ENCODE data around the gene HSPH1.

Gene HSPH1

DNA sequence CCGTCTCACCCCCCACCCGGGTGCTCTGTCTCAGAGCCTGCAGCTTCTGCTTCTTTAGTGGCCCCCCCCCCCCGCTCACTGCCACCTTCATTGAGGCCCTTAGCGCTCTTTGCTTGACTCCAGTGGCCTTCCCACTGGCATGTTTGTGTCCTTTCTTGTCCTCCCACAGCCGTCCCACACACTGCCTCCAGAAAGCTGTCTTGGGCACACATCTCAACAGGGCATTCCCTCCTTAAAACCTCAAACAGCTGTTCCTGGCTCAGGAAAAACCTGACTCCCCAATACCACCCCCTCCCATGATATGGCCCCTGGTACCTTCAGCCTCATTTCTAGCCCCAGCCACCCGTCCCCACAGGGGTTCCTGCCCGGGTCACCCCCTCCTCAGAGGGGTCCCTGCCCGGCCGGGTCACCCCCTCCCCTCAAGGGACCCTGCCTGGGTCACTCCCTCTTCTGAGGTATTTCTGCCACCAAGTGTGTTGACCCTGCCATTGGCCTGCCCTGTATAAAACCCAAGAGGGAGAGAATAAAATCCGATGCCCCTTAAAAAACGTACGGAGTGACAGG lies 46.9 kb upstream of the HSPH1 start:
- TF ChIP-seq, protein P1, sequence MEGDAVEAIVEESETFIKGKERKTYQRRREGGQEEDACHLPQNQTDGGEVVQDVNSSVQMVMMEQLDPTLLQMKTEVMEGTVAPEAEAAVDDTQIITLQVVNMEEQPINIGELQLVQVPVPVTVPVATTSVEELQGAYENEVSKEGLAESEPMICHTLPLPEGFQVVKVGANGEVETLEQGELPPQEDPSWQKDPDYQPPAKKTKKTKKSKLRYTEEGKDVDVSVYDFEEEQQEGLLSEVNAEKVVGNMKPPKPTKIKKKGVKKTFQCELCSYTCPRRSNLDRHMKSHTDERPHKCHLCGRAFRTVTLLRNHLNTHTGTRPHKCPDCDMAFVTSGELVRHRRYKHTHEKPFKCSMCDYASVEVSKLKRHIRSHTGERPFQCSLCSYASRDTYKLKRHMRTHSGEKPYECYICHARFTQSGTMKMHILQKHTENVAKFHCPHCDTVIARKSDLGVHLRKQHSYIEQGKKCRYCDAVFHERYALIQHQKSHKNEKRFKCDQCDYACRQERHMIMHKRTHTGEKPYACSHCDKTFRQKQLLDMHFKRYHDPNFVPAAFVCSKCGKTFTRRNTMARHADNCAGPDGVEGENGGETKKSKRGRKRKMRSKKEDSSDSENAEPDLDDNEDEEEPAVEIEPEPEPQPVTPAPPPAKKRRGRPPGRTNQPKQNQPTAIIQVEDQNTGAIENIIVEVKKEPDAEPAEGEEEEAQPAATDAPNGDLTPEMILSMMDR (IDR thresholded peaks at IDR 0.05; ENCODE audit: low read length): no peak
- no peak for TF ChIP-seq EZH2 (optimal IDR thresholded peaks at IDR 0.05; ENCODE audit: low read depth, low read length)
- no peak for TF ChIP-seq EZH2phosphoT487 (IDR thresholded peaks at IDR 0.05; ENCODE audit: low read length)
- H3K27ac ChIP-seq (ENCODE audit: low read length): no peak overlapping the region
- H3K4me3 ChIP-seq (ENCODE audit: low read length): no peak overlapping the region
- H3K9me2 ChIP-seq (replicated peaks; ENCODE audit: insufficient read depth, low read length): no peaks in the 10 kb centered on the region
- no peaks in the 10 kb centered on the region for H3K27me3 ChIP-seq (replicated peaks; ENCODE audit: insufficient read depth, low read length)
- no peaks in the 10 kb centered on the region for H3K9me3 ChIP-seq (replicated peaks; ENCODE audit: insufficient read depth, low read length)
- no peaks in the 10 kb centered on the region for H4K20me1 ChIP-seq (ENCODE audit: insufficient read depth, low read length)
- H3K9ac ChIP-seq (ENCODE audit: low read length): no peak overlapping the region
- no peak overlapping the region for H3K4me2 ChIP-seq (ENCODE audit: low read depth, low read length)
- DNase-seq: no peak
- H3K79me2 ChIP-seq (ENCODE audit: low read length): no peaks in the 10 kb centered on the region
- H3F3A ChIP-seq (ENCODE audit: insufficient read depth, low read length): no peaks in the 10 kb centered on the region
- H2AFZ ChIP-seq (ENCODE audit: low read length): no peak overlapping the region
- H3K36me3 ChIP-seq (replicated peaks; ENCODE audit: insufficient read depth, low read length): no peaks in the 10 kb centered on the region
- H3K4me1 ChIP-seq (ENCODE audit: low read length): no peaks in the 10 kb centered on the region

DNA sequence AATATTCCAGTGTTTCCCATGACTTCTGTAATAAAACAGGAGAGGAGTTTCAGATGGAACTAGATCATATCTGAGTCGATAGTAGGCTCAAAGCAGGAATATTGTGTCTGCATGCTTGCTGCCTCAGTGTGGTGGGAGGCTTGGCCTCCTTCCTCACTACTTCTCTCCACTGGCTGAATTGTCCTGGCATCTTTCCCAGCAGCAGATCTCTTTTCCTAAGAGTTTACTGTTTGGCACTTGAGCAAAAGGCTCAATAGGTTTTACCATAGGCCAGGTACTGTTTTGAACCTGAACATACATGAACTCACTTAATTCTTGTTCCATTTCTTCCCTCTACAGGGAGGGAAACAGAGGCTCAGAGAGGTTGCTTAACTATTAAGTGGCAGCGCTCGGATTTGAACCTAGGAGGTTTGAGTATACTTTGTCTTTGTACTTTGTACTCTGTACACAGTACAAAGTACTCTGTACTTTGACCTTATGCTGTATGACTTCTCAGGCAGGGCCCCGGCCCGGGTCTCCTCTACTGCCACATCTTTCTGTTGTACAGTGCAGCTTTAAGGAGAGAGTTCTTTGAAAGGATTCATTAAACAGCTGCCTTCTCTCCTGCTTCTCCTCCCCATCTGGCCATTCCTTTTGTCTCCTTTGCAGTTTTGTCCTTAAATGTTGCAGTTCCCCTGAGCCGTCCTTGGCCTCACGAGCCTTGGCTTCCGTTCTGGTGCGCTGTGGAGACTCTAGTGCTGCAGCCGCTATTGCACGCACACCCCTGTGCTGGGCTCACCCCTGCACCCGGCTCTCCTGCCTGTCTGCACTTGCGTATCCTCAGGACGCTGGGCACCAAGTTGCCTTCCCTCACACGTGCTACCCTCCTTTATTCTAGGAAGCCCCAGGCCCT lies 46.2 kb upstream of the HSPH1 start:
- Histone ChIP-seq H3K36me3 (replicated peaks; ENCODE audit: insufficient read depth, low read length) (no peaks in the 10 kb centered on the region), H3K4me1 (ENCODE audit: low read length) (no peaks in the 10 kb centered on the region), H3K27ac (ENCODE audit: low read length) (no peak overlapping the region), H3K79me2 (ENCODE audit: low read length) (no peaks in the 10 kb centered on the region), H3K9me3 (replicated peaks; ENCODE audit: insufficient read depth, low read length) (no peaks in the 10 kb centered on the region), H3K9me2 (replicated peaks; ENCODE audit: insufficient read depth, low read length) (no peaks in the 10 kb centered on the region), H3K4me3 (ENCODE audit: low read length) (no peak overlapping the region), H3K27me3 (replicated peaks; ENCODE audit: insufficient read depth, low read length) (no peaks in the 10 kb centered on the region), H3K9ac (ENCODE audit: low read length) (no peak overlapping the region), H2AFZ (ENCODE audit: low read length) (no peak overlapping the region), H4K20me1 (ENCODE audit: insufficient read depth, low read length) (no peaks in the 10 kb centered on the region), H3F3A (ENCODE audit: insufficient read depth, low read length) (no peaks in the 10 kb centered on the region), H3K4me2 (ENCODE audit: low read depth, low read length) (no peak overlapping the region)
- TF ChIP-seq EZH2 (optimal IDR thresholded peaks at IDR 0.05; ENCODE audit: low read depth, low read length) (no peak), EZH2phosphoT487 (IDR thresholded peaks at IDR 0.05; ENCODE audit: low read length) (no peak)
- TF ChIP-seq, protein P1 (IDR thresholded peaks at IDR 0.05; ENCODE audit: low read length): no peak
- no peak for DNase-seq

DNA sequence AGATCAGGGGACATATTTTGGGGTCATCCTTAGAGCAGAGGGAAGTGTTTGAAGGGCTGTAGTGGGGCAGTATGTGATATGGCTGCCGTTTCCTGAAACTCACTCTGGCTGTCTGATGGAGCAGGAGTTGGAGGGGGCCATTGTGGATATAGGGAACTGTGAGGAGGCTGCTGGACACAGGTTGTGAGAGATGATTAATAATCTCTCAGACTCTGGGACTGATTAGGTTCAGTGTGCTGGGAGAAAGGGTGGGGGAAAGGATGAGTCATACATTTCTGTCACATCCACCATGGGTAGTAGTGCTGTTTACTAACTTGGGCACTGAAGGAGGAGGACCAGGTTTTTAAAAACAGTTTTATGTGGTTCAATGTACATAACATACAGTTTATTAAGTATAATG lies 42.9 kb upstream of the HSPH1 start:
- H3K79me2 ChIP-seq (ENCODE audit: low read length): no peaks in the 10 kb centered on the region
- no peaks in the 10 kb centered on the region for H3K9me3 ChIP-seq (replicated peaks; ENCODE audit: insufficient read depth, low read length)
- DNase-seq: no peak
- H4K20me1 ChIP-seq (ENCODE audit: insufficient read depth, low read length): no peaks in the 10 kb centered on the region
- H3K36me3 ChIP-seq (replicated peaks; ENCODE audit: insufficient read depth, low read length): no peaks in the 10 kb centered on the region
- H3F3A ChIP-seq (ENCODE audit: insufficient read depth, low read length): no peaks in the 10 kb centered on the region
- no peaks in the 10 kb centered on the region for H3K9me2 ChIP-seq (replicated peaks; ENCODE audit: insufficient read depth, low read length)
- no peak for TF ChIP-seq EZH2 (optimal IDR thresholded peaks at IDR 0.05; ENCODE audit: low read depth, low read length)
- TF ChIP-seq, protein P1 (IDR thresholded peaks at IDR 0.05; ENCODE audit: low read length): no peak
- no peak for TF ChIP-seq EZH2phosphoT487 (IDR thresholded peaks at IDR 0.05; ENCODE audit: low read length)
- H3K4me1 ChIP-seq (ENCODE audit: low read length): no peaks in the 10 kb centered on the region
- no peak overlapping the region for H3K27ac ChIP-seq (ENCODE audit: low read length)
- H3K9ac ChIP-seq (ENCODE audit: low read length): no peak overlapping the region
- H3K27me3 ChIP-seq (replicated peaks; ENCODE audit: insufficient read depth, low read length): no peaks in the 10 kb centered on the region
- no peak overlapping the region for H2AFZ ChIP-seq (ENCODE audit: low read length)
- H3K4me3 ChIP-seq (ENCODE audit: low read length): no peak overlapping the region
- no peak overlapping the region for H3K4me2 ChIP-seq (ENCODE audit: low read depth, low read length)
